ENCODE results near the gene WHRN.

The WHRN gene

DNA sequence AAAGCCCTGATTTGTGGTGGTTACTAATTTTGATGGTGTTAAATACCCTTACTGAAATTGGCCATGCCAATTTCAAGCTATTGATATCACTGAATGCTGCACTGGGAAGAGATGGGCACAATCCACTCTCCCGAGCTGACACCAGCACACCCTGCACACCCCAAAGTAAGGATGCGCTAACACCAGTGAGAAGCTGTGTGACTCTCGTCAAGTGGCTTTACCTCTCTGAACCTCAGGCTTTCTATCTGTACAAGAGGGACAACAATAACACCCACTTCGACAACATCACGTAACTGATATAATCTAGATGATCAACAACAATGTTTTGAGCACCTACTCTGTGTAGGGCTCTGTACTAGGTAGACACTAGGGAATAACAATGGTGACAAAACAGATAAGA is 109.5 kb downstream of the WHRN start:
- DNase-seq = no peak

DNA sequence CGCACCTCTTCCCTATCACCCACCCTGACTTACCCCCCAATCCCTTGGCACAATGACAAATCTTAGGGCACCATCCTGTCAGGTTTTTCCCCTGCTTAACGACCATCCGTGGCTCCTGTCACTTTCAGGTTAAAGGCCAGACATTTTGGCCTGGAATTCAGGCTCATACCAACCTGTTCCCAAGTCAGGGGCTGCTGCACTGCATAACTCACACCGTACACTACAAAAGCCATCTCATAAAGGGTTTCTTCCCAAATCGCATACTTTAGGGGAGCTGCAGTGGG is 110.0 kb downstream of the WHRN start:
- DNase-seq = no peak

DNA sequence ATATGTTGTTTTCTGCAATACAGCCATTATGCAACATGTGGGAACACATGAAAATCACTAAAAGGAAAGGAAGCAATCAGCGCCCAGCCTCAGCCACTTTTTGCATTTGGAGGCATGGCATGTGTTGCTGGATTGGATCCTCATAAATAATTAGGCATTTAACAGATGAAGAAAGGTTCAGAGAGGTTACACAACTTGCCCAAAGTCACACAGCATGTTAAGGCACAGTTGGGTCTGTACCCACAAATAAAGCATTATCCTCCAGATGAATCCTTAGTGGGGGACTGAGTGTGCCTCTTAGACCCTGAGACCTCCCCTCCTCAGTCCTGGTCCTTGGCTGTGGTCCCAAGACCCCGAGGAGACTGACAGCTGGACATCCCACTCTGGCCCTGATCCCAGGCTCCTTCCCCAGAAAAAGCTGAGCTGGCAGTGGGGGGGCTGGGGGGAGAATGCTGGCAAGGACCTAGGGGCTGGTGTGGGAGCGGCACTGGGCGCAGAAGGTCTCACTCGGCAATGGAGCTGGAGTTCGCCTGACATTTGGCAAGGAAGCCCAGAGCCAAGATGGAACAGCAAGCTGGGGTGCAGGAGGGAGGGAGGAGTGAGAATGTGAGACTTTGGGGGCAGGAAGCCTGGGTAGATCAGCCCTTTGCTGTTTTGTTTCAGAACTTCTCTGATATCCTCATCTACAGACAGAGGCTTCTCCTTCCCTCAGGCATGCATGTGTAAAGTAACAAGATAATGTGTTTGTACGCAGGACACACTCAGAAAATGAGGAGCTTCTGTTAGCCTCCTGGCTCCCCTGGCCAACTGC is 110.5 kb downstream of the WHRN start:
- no peak for DNase-seq

DNA sequence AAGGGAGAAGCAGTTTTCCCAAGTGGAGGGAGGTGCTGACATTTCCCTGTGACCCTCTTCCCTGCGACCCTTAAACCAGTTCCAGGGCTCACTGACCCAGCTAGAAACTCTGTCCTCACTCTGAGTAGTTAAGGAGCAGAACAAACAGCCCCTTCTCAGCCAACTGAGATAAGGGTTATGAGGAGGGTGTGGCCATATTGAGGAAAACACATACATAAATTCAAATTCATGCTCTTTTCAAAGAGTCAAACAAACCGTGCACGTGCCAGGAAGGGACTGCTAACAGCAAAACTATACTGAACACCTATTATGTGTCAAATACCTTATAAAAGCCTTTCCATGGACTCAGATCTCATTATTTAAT is 112.5 kb downstream of the WHRN start:
- no peak for DNase-seq

DNA sequence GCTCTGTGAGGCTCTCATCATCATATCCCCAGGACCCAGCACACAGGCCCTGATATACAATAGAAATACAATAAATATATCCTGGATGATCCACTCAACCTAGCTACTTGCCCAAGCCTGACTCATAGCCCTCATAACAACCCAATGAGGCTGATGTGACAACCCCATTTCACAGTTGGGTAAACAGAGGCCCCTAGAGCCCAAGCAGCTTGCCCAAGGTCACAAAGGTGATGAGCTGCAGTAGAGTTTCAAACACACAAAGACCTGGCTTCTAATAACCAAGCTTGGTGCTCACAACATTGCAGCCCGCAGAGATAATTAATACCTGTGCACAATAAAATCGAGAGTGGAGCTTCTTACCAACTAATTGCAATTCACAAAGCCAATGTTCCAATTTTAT is 114.3 kb downstream of the WHRN start:
- no peak for DNase-seq

DNA sequence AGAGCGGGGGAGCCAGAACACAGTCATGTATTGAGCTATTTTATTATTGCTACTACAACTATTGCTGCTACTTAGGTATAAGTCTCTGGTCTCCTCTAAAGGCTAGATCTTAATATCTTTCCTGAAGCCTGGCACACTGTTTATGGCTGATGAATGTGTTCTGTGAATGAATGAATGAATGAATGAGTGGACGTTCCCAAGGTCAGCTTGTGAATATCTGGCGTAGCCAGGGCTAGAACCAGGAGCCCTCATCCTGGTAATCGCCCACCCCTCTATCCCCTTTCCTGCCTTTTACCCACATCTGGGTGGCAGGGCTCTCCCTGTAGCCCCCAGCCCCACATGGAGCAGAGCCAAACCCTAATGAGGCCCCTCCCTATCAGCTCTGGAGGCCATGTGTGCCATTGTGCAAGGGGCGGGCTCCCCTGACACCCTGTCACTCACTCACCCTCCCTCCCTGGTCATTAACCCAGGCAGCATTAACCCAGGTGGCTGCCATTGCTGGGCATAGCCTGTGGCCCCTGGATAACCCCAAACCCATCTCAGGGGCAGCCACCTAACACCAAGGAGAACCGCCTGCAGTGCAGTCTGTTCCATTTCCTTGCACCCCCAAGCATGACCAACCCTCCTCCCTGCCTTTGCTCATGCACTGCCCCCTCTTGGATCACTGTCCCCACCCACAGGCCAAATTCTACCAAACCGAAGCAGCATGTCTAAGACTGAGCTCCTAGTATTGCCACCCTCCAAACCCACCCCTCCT is 115.5 kb downstream of the WHRN start:
- DNase-seq = no peak

DNA sequence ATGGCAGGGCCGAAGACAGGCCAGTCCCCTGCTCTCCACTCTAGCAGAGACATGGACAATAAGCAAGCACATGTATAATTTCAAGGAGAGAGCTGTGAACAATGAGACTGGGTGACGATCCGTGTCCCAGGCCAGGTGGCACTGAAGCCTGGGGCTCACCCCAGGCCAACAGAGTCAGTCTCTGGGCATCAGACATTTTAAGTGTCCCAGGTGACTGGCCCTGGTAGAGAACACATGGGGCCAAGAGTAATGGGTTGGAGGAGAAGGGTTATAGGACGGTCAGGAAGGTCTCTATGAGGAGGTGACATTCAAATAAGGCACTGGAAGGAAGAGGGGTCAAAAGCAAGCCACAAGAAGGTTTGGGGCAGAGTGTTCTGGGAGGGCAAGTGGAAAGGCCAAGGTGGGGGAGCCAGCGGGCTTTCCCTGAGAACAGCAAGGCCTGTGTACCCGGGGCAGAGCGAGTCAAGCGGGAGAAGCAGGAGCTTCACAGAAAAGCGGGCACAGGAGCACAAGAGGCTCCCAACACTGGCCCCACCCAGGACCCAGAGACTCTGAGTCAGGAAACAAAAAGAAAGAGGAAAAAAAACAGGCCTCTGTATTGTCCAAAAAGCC is 116.4 kb downstream of the WHRN start:
- DNase-seq = no peak

DNA sequence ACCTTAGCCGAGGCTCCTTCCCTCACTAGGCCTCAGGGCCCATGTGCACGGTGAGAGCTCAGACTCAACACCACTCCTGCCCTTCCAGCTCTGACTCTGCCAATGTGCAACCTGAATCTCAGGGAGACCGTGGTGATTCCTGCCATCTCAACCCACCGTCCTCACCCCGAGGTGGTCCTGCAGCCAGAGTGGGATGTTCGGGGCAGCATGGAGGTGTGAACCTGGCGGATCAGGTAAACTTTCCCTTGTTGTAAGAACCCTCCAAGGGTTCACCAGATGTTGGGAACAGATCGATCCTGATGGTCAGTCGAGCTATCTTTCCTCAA is 117.0 kb downstream of the WHRN start:
- DNase-seq = no peak

DNA sequence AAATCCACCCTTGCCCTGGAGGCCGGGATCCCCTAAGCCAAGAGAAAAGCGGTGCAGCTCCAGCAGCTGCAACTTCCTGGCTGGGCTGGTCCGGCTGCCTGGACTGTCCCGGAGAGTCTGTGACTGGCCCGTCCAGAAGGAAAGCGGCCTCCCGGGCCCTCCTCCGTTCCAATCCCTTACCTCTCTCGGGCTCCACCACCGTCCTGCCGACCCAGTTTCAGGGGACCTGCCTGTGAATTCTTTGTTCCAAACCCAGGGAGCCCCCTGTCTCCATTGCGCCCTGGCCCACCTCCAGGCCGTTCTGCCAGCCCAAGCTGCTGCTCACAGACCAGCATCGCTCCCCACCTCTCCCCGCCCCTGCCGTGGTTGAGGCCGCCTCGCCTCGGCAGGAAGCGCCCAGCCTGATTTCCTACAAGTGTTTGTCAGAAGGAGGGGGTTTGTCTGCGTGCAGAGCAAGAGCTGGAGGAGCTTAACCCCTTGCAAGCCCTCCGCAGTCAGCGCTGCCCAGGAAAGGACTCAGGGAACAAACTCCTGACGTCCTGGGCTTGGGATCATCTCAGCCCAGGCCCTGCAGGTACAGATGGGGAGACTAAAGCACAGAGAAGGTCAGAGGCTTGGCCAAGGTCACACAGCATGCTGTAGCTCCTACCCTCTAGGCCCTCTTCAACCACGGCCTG is 117.5 kb downstream of the WHRN start, which contains the start of gene AKNA:
AKNA (minus strand) TSS at position 303 of the 677 bp plus-strand sequence. CDS start 6,649 bp downstream, outside the sequence.
- DNase-seq = peak; percentile 63

DNA sequence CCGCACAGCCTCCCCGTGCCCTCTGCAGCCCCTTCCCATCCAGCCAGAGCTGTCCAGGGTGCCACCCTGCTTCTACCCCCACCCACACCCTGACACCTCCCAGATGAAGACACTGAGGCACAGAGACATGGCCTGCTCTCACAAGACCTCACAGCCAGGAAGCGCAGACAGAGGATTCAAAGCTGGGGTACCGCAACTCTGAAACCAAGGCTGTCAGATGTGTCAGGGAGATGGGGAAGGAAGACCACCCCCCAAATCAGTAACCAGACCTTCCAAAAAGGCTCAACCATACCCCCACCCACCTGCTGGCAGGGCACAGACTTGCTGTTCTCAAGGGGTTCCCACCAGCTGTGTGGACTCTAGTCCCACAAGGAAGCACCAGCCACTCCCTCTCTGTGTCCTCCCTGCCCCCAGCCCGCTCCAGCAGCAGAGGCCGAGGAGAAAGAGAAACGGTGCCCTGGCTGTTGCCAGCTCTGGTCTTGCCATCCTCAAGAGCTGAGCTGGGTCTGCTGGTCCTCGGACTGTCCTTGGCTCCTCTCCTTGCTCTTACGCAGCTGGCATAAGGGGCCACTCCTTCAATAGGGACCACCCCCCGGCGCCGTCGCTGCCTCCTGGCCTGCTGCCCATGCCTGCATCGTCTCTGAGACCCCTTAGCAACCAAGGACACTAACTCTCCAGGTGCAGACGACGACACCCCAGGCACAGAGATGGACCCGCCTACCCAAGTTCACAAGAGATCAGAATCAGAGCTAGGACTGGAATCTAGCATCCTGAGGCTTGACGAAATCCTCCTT is 118.2 kb downstream of the WHRN start:
- DNase-seq = no peak

DNA sequence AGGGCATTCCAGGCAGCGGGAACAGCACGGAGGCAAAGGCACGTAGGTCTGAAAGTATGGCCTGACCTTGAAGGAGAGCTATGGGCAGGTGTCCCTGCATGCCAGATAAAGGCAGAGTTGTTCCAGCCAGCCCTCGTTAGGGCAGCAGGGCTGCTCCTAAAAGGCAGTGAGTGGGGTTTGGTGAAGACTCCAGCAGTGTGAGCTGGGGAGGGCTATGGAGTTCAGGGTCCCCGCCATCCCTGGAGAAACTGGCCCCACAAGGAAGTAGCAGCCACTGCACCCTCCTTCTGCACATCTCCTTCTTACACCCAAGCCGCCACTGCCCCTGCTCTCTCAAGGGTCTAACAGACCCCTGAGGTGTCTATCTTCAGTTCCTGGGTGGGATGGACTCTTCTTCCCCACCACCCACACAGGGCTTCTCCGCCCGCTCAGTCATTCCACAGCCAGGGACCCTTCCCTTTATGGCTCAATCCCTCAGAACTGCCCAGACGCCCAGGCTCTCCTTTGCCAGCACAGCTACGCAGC is 118.8 kb downstream of the WHRN start:
- no peak for DNase-seq

DNA sequence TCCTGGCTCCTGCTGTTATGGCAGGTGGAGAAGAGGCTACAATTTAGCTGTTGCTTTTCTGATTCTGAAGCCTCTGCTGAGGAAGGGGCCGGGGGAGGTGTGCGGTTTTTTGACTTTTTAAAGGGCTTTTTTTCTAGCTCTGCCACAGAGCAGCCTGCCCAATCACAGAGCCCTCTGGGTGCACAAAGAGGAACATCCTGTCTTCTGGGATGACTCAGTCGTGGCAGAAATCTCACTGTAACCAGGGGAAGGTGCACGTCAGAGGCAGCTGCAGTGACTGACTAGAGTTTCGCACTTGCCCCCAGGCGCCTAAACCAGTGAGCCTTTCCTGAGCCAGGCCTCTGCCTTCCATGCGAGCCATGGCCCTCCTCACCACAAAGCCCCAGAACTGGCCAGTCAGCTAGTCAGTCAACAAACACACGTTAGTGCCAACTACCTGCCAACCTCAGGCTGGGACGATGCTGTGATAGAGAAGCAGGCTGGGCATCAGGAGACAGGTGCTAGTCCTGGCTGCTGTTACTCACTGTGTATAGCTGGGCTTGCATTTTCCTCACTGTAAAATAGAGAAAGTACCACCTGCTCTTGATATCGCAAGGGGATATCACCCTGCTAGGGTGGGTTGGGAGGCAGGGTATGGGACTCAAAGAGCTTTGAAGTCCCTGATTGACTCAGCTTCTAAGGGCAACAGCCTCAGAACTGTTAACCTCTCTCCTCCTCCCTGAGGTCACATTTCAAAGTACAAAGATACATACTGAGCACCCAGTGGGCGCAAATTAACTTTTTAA is 119.7 kb downstream of the WHRN start:
- peak; percentile 91 for DNase-seq

DNA sequence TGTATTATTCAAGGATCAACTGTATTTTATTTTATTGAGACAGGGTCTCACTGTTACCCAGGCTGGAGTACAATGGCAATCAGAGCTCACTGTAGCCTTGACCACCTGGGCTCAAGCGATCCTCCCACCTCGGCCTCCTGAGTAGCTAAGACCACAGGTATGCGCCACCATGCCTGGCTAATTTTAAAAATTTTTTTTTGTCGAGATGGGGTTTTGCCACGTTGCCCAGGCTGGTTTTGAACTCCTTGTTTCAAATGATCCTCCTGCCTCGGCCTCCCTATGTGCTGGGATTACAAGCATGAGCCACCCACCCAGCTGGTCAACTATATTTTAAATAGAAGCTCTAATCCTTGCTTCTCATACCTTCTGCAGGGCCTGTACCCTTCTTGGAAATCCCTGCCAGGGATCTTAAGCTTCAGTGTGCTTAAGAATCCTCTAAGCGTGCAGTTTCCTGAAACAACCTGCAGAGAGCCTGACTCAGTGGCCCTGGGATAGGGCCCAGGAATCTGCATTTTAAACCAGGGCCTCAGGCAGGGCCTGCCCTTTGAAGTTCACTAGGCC is 120.4 kb downstream of the WHRN start:
- no peak for DNase-seq

DNA sequence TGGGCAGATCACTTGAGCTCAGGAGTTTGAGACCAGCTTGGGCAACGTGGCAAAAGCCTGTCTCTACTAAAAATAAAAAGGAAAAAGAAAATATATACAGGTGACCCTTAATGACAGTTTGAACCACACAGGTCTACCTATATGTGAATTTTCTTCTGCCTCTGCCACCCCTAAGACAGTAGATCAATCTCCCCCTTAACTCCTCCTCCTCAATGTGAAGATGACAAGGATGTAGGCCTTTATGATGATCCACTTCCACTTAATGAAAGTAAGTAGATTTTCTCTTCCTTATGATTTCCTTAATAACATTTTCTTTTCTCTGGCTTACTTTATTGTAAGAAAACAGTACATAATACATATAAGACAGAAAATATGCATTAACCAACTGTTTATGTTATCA is 120.9 kb downstream of the WHRN start:
- no peak for DNase-seq

DNA sequence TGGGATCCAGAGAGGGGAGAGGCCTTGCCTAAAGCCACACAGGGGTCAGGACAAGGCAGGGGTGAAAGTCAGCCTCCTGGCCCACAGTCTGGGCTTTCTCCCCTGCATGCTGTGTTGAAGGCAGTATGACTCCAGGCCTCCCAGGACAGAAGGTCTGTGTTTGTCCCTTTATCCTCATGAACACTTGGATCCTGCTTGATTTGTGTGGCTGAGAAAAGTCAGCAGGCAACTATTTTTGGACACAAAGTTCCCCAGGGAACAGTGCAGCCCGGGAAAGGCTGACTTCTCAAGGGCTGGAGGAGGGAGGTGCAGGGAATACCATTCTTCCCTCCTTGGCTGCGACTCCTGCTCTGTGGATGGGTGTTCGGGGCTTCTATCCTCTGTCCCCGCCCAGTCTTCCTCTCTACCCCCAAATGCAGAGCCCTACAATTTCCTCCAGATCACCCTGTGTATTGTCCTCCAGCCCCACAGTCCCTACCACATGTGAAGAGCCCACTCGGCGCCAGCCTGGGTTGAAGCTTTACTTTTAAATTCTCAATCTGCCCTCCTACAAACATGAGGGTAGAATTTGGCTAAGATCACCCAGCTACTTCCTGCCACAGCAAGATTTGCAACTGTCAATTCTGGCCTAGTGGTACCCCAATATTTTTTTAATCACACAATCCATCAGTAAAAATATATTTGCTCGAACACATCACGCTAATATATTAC is 121.6 kb downstream of the WHRN start:
- no peak for DNase-seq

DNA sequence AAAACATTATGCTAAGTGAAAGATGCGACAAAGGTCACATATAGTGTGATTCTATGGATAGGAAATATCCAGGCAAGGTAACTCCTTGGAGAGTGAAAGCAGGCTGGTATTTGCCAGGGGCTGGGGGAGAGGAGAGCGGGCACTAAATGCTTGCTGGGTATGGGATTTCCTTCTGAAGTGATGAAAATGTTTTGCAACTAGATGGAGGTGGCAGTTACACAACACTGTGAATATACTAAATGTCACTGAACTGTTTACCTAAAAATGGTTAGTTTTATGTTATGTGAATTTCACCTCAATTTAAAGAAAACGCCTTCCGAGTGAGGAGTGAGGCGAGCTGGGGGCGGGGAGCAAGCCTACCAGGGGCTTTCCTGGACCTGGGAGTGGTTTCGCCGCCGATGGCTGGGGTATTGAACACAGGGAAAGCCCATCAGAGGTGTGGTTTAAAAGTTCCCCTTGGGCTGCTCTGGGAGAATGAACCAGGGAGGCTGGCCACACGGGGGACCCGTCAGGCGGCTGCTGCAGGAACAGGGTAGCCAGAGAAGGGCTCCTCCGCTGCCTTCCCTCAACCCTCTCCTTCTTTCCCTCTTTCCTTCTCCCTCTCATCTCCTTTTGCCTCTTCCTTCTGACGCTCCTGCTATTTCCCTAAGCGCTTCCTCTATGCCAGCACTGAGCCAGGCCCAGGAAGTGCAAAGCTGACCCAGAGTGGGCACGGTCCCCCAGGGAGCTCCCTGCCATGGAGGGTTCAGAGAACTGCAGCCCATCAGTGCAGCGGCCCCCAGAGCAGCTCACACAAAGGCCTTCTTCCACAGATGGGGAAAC is 122.4 kb downstream of the WHRN start:
- DNase-seq = peak; percentile 28

DNA sequence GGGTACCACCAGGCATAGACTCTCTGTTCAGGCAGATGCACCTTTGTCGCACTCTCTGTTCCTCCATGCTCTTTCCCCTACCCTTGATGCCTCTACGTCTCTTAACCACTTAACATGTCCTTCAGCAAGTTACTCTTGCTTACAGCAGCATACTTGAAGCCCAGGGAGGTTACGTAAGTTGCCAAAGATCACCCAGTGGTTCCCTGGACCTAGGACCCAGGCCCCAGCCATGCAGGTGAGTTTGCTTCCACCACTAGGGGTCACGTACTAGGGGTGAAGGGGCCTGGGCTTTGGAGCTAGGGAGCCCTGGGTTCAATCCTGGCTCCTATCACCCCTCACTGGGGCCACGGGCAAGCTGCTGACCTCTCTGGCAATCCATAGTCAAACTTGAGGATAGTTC is 126.4 kb downstream of the WHRN start:
- DNase-seq = no peak

DNA sequence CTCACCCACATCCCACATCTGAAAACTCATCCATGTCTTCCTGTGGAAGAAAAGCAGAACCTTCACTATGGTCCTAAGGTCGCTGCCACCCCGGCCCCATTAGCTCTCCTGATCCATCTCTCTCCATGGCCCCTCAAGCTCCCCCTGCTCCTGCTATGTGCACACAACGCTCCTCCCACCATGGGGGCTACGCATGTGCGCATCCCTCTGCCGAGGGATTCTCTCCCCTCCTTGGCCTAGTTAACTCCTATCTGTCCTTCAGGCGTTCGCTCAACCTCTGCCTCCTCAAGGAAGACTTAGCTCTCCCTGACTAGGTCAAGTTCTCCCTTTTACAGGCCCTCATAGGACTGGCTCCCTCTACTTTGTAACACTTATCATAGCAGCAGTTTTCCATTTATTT is 127.3 kb downstream of the WHRN start:
- DNase-seq = no peak

DNA sequence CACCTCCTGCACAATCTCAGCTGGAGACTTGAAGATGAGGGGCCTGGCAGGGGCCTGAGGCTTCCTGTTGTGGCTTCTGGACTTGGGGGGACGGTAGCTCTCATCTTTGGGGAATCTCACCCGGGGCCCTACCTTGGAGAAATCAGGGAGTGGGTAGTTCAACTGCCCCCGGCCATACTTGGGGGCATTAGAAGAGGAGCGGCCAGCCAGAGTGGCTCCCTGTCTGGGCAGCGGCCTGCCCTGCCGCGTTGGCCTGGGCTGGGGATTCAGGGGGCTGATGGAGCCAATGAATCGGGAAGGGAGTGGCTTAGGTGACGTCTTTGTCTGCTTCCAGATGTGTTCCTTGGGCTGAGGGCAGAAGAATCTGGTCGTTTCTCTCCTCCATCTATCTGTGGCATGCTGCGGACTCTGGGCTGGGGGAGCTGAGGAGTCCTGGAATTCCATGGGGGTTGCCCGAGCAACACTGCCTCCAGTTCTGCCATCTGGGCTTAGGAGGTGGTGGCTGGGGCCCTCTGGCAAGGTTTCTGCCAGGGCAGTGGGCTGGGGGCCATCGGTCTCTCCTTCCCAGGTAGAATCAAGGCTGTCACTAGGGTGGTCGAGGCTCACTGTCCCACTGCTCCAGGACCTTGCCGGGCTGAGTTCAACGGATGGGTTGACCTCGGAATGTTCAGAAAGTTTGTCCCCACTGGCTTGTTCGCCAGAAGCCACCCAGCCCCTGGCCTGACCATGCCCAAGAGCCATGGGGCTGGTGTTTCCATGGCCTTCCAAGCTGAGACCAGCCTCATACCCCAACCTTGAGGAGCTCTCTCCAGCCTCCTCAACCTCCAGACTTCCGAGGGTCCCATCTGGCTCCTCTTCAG is 128.5 kb downstream of the WHRN start:
- no peak for DNase-seq

All from GF-D8 (cell line).